Forelimb muscle (tissue), 1 donor: Measurements from ENCODE around the gene POLR2E. TPM values are rescaled to one million over a fixed set of nuclear protein-coding genes. Genes with fewer than 3 reads are reported as not detected.

Experiments
- DNase-seq: peaks from one replicate; pipeline ENCODE4 v3.0.0-alpha.2; 2013; ENCODE audit warnings: low read depth
- polyA plus RNA-seq: library from polyadenylated mRNA; unstranded; fragments of 120-200 nt; gene quantifications from one replicate; pipeline ENCODE4 v1.2.1, GENCODE V29; 2013; ENCODE audit not compliant: insufficient read length

POLR2E gene
- polyA plus RNA-seq, 1 donor = 109 TPM

DNA sequence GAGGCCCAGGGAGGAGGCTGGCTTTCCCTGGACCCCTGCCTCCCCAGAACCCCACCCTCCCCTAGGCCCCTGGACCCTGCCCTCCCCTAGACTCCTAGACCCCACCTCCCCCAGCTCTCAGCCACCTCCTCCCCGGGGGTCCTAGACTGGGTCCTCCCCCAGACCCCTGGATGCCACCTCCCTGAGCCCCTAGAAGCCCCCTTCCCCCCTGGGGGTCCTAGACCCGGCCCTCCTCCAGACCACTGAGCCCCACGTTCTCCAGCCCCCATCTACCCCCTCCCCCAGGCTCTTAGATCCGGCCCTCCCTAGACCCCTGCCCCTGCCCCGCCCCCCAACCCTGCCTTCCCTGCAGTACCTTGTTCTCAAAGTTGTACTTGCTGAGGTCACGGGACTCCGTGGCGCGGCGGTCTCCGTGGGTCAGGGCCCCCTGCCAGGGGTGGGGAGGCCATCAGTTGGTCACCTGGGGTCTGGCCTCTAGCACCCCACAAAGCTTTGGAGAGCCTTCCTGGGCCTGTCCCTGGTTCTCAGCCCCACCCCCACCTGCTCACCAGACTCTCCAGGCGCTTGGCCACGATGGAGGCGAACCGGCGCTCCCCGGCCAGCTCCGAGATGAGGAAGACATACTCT is 16.6 kb upstream of the POLR2E start:
- DNase-seq = no peak

DNA sequence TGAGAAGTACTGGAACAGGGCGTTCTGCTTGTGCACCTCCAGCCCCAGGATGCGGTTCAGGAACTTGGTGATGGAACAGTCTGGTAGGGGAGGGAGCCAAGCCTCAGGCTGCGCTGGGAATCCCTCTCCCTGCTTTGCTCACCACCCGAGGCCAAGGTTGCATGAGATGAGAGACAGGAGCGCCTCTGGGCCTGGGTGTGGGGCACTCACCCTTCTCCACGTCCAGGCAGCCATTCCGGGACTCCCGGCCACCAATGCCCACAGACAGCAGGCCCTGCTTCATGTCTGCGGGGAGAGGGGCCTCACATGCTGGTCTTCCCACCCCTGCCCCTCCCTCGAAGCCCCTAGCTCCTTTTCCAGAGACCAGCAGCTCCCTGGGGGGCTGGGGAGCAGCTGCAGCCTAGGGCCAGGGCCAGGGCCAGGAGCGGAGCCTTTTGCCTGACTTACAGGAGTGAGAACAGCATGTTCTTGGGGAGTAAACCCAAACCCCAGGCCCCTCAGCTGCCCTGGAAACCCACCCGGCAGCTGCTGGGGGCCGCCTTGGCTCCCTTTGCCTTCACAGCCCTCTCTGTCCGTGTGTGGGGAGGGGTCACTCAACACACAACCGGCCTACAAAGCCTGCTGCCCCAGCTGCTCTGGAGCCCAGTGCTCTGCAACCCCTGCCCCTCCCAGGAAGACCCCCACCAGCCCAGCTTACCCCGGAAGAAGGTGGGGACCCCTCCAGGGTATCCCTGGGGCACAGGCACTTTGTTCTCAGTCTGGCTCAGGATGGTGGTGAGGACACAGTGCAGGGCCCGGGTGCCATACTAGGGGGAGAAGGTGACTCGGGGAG is 15.8 kb upstream of the POLR2E start:
- no peak for DNase-seq

DNA sequence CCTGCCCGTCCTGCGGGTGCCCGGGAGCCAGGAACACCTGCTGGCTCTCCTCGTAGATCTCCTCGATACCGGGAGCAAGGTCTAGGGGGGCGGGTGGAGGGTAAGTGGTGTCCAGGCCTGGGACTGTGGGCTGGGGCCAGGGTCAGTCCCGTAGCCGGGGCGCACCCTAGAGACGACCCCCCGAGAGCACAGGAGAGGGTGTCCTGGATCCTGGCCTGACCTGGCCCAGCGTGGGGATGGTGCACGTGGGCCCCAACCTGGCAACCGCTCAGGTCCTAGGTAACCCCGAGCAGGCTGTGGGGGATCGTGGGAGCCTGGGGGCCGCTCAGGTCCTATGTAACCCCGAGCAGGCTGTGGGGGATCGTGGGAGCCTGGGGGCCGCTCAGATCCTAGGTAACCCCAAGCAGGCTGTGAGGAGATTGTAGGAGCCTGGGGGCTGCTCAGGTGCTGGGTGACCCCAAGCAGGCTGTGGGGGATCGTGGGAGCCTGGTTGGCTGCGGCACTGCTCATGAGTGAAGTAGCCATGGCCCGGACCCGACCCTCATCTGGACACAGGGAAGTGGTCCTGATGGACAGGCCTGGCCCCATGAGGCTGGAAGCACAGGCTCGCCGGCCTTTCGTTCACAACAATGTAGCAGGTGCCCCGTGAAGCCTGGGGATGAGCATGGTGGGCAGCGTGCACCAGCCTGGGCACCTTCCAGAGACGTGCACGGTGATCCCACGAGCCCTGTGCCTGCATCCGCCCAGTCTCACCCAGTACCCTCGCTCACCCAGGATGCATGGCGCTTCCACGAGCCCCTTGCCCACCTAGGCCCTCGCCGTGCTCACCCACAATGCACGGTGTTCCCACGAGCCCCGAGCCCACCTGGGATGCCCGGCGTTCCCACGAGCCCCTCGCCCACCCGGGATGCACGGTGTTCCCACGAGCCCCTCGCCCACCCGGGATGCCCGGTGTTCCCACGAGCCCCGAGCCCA is 14.8 kb upstream of the POLR2E start:
- no peak for DNase-seq

DNA sequence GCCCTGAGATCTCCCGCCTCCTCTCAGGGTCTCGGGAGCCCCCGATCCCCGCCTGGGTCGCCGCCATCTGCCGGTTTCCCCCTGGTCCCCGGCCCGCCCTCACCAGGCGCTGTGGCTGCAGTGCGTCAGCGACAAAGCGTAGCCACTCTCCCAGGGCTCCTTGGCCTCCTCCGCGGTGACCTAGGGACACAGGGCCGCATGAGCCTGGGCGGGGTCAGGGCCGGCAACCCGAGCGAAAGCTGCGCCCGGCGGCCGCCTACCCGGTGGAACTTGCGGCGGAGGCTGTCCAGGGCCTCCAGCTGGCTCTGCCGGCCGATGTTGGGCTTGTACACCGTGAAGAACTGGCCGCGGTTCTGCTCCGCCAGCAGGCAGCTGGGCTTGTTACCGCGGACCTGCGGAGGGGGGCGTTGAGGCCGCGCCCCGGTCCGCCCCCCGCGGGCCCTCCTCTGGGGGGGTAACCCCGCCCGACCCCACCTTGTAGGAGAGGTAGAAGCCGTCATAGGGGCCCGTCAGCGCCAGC is 13.9 kb upstream of the POLR2E start:
- no peak for DNase-seq

DNA sequence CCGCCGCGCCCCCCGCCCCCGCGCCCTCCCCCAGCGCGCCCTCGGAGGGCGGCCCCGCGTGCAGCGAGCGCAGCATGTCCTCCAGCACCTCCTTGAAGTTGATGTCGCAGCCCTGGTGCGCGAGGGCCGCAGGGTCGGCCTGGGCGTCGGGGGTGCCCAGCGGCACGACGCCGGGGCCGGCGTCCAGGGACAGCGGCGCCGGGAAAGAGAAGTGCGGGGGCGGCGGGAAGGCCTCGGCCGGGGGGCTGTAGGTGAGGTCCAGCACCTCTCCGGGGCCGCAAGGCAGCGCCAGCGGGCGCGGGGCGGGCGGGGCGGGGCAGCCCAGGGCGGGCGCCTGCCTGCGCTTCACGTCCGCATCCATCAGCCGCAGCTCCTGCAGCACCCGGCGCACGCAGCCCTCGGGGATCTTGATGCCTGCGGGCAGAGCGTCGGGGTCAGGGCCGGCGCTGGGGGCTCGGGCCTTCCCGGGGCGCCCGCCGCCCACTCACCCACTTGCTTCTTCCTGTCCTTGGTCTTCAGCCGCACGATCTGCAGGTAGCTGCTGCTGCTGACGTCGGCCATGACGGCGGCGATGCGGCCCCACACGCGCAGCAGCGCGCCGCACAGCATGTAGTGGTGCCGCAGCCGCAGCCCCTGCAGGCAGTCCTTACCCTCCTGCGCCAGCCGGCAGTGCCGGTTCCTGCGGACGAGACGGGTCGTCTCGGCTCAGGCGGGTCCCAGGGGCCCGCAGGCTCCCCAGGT is 13.3 kb upstream of the POLR2E start:
- no peak for DNase-seq

DNA sequence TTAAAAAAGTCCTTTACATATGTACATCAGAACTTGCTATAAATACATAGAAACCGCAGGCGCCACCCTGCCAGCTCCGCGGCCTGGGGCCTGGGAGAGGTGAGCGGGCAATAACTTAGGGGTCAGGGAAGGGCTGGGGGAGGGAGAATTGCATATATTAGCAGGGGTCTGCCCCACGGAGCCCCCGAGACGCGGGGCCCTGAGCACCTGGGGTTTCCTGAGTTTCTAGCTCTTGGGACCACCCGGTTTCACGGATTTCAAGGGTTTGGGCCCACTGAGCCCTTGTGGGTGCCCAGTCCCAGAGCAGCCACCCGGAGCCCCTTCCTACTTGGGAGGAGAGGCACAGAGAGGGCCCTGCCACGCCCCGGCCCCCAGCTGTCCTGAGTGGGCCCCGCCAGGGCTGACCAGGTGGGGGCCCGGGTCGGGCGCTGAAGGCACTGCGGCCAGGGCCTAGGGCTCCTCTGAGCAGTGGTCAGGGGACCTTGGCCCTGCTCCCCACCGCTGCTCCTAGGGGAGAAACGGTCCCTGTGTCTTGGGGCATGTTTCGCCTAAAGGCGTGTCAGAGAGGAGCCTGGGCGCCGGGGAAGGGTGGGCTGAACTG is 12.6 kb upstream of the POLR2E start:
- no peak for DNase-seq

DNA sequence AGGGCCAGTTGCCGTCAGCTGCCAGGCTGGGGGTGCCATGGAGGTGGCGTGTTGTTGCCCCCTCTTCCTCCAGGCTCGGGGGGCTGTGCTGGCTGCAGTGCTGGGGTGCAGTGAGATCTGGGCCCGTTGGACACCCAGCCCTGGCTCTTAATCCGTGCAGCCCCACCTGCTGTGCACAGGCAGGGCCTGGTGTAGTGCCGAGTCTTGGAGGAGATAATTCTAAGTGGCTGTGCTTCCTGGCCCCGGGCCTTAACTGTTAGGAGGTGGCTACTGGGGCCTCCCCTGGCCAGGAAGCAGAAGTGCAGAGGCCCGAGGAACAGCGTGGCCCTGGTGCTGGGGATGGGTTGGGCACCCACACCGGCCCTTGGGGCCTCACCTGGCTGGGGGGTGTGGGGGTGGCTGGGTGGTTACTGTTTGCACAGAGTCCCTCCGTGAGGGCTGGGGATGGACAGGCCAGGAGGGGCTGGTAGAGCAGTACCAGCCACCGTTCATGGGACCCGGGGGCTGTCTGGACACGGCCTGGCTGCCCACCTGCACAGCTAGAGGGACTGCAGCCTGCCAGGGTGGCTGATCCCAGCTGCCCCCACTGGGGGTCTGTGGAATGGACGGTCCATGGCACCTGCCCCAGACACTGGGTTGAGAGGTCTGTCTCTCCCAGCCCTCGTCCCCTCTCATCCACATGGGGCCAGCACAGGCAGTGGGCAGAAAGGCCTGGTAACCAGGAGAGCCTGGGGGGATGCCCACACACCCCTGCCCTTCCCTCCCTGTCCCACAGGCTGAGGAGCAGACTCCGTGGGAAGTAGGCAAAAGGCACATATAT is 11.9 kb upstream of the POLR2E start:
- DNase-seq = no peak

DNA sequence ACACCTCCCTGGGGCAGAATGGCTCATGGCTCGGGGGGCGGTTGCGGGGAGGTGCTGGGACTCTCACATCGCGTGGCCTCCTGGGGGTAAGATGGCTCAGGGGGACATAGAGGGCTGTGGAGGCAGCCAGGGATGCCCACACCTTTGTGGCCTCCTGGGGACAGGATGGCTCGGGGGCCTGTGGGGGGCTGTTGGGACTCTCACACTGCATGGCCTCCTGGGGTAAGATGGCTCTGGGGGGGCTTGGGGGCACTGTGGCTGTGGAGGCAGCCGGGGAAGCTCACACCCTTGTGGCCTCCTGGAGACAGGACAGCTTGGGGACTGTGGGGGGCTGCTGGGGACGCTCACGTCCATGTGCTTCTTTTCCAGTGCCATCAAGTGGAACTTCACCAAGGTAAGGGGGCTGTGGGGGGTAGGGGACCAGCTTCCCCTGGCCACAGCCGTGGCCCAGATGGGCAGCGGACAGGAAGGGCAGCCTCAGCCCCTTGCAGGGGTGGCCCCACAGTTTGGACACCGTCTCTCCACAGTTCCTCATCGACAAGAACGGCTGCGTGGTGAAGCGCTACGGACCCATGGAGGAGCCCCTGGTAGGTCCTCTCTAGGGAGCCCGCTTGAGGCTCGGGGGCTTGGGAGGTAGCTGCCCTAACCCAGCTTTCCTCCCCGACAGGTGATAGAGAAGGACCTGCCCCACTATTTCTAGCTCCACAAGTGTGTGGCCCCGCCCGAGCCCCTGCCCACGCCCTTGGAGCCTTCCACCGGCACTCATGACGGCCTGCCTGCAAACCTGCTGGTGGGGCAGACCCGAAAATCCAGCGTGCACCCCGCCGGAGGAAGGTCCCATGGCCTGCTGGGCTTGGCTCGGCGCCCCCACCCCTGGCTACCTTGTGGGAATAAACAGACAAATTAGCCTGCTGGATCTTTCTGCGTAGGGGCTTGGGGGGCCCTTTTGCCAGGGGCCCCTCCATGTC is 11.0 kb upstream of the POLR2E start:
- no peak for DNase-seq

DNA sequence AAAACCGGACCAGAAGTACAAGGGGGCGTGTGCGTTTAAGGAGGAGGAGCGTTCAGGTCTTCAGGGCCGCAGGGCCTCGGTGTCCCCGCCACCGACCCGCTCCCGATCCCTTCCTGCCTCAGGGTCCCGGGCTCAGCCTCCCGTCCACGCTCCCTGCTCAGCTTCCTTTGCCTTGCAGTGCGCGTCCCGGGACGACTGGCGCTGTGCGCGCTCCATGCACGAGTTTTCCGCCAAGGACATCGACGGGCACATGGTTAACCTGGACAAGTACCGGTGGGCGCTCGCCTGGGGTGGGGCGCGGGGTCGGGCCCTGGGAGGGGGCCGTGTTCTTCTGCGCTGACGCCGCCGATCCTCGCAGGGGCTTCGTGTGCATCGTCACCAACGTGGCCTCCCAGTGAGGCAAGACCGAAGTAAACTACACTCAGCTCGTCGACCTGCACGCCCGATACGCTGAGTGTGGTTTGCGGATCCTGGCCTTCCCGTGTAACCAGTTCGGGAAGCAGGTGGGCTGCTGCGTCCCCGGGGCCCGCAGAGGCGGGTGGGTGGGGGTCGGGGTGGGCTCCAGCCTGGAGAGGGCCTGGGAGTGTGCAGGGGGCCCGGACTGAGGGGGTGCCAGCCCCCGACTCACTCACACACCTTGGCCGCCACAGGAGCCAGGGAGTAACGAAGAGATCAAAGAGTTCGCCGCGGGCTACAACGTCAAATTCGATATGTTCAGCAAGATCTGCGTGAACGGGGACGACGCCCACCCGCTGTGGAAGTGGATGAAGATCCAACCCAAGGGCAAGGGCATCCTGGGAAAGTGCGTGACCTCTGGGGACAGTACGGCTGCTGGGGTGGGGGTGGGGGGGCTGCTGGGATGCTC is 10.1 kb upstream of the POLR2E start:
- DNase-seq = no peak

DNA sequence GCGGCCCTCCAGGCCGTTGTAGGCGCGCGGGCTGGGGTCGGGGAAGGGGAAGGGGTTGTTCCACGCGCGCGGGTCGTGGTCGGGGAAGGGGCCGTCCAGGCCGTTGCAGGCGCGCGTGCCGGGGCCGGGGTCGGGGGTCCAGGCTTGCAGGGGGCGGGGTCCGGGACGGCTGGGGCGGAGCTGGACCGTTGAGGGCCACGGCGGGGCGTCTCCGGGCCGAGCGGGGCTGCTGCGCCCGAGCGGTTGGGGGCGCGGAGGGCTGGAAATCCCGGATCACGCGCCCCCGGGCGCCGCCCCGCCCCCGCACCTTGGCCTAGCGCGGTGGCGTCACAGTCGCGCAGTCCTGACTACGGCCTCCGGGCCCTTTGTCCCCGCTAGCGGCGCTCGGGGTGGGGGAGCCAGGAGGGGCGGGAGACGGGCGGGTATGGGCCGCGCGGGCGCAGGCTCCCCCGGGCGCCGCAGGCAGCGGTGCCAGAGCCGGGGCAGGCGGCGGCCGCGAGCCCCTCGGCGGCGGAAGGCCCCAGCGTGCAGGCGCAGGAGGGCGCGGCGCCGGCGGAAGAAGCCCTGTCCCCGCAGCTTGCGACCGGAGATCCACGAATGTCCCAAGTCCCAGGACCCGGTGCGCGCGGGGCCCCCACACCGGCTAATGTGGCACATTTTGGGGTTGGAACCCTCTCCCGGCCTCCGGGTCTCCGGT is 9.3 kb upstream of the POLR2E start:
- DNase-seq = no peak

DNA sequence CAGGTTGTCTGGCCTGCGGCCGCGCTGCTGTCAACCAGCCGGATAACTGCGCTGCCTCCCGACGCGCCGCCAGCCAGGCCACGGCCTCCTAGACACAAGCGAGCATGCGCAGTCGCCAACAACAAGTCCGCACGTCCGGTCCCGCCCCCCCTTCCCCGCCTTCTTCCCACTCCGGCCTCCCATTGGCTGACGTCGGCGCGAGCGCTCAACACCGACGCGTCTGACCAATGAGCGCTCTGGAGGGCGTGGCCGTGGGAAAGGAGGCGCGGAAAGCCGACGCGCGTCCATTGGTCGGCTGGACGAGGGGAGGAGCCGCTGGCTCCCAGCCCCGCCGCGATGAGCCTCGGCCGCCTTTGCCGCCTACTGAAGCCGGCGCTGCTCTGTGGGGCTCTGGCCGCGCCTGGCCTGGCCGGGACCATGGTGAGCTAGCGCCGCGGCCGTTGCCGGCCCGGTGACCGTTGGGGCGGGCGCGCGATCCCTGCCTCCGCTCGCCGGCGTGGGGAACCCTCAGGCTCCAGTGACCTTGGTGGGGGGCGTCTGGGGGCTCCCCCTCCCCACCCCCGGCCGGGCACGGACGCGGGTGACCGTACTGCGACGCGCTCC is 8.6 kb upstream of the POLR2E start, which contains the start of gene GPX4:
Gene GPX4, plus strand, starts transcription at position 287 of the 603 bp plus-strand sequence. Its CDS starts 50 bp downstream, at position 337.
- DNase-seq = peak; percentile 96

DNA sequence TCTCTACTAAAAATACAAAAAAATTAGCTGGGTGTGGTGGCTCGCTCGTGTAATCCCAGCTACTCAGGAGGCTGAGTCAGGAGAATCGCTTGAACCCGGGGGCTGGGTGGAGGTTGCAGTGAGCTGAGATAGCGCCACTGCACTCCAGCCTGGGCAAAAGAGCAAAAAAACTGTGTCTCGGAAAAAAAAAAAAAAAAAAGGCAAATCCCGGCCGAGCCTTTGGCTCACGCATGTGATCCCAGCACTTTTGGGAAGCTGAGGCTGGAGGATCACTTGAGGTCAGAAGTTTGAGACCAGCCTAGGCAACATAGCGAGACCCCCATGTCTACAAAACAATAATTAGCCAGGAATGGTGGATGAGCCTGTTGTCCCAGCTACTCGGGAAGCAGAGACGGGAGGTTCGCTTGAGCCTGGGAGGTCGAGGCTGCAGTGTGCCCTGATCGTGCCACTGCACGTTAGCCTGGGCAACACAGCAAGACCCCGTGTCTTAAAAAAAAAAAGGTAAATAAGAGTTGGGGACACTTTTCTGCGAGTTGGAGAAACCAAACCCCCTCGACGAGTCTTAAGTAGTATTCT is 8.0 kb upstream of the POLR2E start:
- DNase-seq = no peak

DNA sequence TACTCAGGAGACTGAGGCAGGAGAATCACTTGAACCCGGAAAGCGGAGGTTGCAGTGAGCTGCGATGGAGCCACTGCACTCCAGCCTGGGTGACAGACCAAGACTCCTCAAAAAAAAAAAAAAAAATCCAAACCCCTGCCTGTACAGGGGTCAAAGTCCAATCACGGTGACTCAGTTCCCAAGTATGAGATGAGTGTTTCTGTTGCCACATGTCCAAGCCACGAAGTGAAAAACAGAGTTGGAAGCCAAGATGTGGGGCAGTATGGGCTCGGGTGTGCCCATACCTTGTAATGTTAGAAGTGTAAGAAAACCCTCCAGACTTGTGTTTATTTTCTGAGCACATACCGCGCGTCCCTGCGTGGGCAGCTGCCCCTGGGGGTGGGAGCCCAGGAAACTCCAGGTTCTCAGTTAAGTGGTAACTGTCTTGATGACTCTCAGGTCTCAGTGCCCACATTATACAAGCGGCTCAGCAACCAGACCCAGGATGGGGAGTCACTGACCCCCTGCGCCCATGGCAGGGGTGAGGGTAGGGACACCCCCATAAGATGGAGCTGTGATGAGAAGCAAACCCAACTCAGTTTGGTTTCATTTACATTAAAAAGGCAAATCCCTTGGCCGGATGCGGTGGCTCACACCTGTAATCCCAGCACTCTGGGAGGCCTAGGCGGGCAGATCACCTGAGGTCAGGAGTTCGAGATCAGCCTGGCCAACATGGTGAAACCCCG is 7.4 kb upstream of the POLR2E start:
- no peak for DNase-seq

DNA sequence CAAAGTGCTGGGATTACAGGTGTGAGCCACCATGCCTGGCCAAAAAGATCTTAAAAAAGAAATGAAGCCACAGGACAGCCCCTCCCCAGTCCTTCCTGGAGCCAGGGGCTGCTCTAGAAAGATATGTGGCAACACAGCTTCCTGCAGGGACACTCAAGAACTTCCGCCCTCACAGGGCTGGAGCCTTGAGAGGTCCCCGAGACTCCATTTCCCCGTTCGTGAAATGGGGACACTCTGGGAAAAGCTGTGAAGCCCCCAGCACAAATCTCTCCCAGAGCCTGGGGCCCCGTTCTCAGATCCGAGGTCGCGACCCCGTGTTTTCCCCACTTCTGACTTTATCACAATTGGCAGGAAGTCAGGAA is 6.1 kb upstream of the POLR2E start:
- no peak for DNase-seq

DNA sequence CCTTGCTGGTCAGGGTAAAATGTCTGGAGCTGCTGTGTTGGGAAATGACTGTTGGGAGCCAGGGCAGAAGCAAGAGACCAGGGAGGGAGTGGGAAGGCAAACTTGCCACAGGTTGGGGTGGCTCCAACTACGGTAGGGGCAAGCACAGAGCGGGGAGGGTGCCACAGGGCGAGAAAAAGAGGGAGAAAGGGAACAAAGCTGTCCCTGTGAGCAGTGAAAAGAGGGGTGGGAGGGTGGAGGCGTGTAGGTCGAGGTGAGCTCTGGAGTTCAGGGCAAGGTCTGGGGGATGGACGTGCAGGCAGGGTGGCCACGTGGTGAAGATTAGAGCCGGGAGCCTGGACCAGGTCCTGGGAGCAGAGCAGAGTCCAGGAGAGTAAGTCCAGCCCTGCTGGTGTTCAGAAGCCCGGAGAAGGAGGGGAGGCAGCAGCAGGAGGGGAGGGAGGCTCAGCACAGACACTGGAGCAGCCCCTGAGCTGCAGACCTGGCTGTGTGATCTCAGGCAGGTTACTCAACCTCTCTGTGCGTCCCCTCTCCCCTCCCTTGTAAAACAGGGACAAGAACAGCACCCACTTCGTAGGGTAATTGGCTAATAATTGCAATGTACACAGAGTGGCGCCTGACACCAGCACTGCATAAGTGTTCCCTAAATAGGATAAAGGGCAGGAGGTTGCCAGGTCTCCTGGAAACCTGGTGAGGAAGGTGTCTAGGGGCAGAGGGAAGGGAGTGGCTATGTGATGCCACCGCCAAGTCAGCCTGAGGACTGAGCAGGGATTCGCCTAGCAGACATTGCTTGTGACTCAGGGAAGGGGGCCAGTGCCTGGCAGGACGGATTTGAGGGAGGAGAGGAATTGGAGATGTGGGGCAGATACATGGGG is 3.2 kb upstream of the POLR2E start:
- DNase-seq = no peak
